ENCODE measurements around the gene YTHDC1. TPM values are rescaled to one million over a fixed set of nuclear protein-coding genes. Genes with fewer than 3 reads are reported as not detected.

Gene YTHDC1
- polyA plus RNA-seq, 1 donor from 2014 or later, result 139 TPM

DNA sequence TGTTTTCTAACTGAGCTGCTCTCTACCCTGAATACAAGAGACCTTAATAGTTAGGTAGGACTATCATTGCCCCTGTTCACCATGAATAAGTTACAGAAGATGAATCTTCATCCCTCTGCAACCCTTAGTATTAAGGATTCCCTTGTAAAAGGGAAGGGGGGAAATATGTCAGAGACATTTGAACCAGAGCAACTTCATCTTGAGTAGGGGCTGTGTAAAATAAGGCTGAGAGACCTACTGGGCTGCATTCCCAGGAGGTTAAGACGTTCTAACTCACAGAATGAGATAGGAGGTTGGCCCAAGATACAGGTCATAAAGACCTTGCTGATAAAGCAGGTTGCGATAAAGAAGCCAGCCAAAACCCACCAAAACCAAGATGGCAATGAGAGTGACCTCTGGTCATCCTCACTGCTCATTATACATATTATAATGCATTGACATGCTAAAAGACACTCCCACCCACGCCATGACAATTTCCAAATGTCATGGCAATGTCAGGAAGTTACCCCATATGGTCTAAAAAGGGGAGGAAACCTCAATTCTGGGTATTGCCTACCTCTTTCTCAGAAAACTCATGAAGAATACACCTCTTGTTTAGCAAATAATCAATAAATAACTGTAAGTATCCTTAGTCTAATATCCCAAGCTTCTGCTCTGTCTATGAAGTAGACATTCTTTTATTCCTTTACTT lies 84.9 kb downstream of the YTHDC1 start:
- H3K36me3 ChIP-seq (ENCODE audit: insufficient read depth, low read length), result no peaks in the 10 kb centered on the region
- no peak overlapping the region for H2AFZ ChIP-seq (ENCODE audit: low read depth, low read length)
- H3K9me3 ChIP-seq (ENCODE audit: low read length), result no peaks in the 10 kb centered on the region
- H3K9ac ChIP-seq (ENCODE audit: low read length), result no peak overlapping the region
- H3K4me3 ChIP-seq (ENCODE audit: low read length), result no peak overlapping the region
- no peaks in the 10 kb centered on the region for H4K20me1 ChIP-seq (ENCODE audit: insufficient read depth)
- no peaks in the 10 kb centered on the region for H3K79me2 ChIP-seq (replicated peaks; ENCODE audit: insufficient read depth, low read length)
- no peaks in the 10 kb centered on the region for H3F3A ChIP-seq (ENCODE audit: insufficient read depth, low read length, poor library complexity, severe bottlenecking)
- no peaks in the 10 kb centered on the region for H3K27me3 ChIP-seq (ENCODE audit: insufficient read depth, low read depth, low read length)
- no peak for TF ChIP-seq EP300 (conservative IDR thresholded peaks at IDR 0.05; ENCODE audit: poor library complexity, severe bottlenecking)
- TF ChIP-seq MXI1 (conservative IDR thresholded peaks at IDR 0.05; ENCODE audit: poor library complexity, severe bottlenecking), result no peak
- TF ChIP-seq RAD21 (conservative IDR thresholded peaks at IDR 0.05), result no peak
- TF ChIP-seq, protein P1, sequence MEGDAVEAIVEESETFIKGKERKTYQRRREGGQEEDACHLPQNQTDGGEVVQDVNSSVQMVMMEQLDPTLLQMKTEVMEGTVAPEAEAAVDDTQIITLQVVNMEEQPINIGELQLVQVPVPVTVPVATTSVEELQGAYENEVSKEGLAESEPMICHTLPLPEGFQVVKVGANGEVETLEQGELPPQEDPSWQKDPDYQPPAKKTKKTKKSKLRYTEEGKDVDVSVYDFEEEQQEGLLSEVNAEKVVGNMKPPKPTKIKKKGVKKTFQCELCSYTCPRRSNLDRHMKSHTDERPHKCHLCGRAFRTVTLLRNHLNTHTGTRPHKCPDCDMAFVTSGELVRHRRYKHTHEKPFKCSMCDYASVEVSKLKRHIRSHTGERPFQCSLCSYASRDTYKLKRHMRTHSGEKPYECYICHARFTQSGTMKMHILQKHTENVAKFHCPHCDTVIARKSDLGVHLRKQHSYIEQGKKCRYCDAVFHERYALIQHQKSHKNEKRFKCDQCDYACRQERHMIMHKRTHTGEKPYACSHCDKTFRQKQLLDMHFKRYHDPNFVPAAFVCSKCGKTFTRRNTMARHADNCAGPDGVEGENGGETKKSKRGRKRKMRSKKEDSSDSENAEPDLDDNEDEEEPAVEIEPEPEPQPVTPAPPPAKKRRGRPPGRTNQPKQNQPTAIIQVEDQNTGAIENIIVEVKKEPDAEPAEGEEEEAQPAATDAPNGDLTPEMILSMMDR (IDR thresholded peaks at IDR 0.05; ENCODE audit: poor library complexity, severe bottlenecking), result no peak
- no peak for TF ChIP-seq POLR2AphosphoS5 (IDR thresholded peaks at IDR 0.05)
- no peak for TF ChIP-seq SMC3 (conservative IDR thresholded peaks at IDR 0.05; ENCODE audit: poor library complexity)
- TF ChIP-seq, protein P2, sequence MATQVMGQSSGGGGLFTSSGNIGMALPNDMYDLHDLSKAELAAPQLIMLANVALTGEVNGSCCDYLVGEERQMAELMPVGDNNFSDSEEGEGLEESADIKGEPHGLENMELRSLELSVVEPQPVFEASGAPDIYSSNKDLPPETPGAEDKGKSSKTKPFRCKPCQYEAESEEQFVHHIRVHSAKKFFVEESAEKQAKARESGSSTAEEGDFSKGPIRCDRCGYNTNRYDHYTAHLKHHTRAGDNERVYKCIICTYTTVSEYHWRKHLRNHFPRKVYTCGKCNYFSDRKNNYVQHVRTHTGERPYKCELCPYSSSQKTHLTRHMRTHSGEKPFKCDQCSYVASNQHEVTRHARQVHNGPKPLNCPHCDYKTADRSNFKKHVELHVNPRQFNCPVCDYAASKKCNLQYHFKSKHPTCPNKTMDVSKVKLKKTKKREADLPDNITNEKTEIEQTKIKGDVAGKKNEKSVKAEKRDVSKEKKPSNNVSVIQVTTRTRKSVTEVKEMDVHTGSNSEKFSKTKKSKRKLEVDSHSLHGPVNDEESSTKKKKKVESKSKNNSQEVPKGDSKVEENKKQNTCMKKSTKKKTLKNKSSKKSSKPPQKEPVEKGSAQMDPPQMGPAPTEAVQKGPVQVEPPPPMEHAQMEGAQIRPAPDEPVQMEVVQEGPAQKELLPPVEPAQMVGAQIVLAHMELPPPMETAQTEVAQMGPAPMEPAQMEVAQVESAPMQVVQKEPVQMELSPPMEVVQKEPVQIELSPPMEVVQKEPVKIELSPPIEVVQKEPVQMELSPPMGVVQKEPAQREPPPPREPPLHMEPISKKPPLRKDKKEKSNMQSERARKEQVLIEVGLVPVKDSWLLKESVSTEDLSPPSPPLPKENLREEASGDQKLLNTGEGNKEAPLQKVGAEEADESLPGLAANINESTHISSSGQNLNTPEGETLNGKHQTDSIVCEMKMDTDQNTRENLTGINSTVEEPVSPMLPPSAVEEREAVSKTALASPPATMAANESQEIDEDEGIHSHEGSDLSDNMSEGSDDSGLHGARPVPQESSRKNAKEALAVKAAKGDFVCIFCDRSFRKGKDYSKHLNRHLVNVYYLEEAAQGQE (IDR thresholded peaks at IDR 0.05; ENCODE audit: borderline replicate concordance), result no peak
- no peak overlapping the region for H3K27ac ChIP-seq (ENCODE audit: low read length)
- H3K4me2 ChIP-seq (ENCODE audit: low read length), result no peak overlapping the region
- no peaks in the 10 kb centered on the region for H3K9me2 ChIP-seq (ENCODE audit: insufficient read depth, low read length)

Small RNA genes within 50 kb of the gene (small RNA-seq; reads per million reads assigned to genes)
- 0 reads per million in 3 experiments for gene MT2P1

Other genes starting within 250 kb of the YTHDC1 start
- not detected in 2 replicates for gene TMPRSS11F, start 220.2 kb downstream of the YTHDC1 start, polyA plus RNA-seq
- gene TMPRSS11B, start 104.4 kb downstream of the YTHDC1 start, polyA plus RNA-seq, result not detected in 2 replicates
- not detected in 2 replicates for gene TMPRSS11E, start 97.4 kb upstream of the YTHDC1 start, polyA plus RNA-seq
- gene UGT2B17, start 226.2 kb upstream of the YTHDC1 start, polyA plus RNA-seq, result not detected in 2 replicates

Data from neural cell (in vitro differentiated cells).